ENCODE results near the gene PARVG.

PARVG gene

GRCh38 chr22:44154436-44154942 is 26.2 kb upstream of the PARVG start:
- no peak overlapping the region for H3K9ac ChIP-seq (ENCODE audit: low read depth, low read length)
- H3K4me1 ChIP-seq (ENCODE audit: insufficient read depth, low read length): peaks cover 20% of the 10 kb centered on the region
- no peaks in the 10 kb centered on the region for H3K36me3 ChIP-seq (ENCODE audit: insufficient read depth, low read length)
- H3K9me3 ChIP-seq (ENCODE audit: insufficient read depth, low read depth, low read length): no peaks in the 10 kb centered on the region
- 87% methylated on average over 2 of the region's 2 CpGs for WGBS
- H3K4me3 ChIP-seq (ENCODE audit: low read length): no peak overlapping the region
- no peaks in the 10 kb centered on the region for H3K27me3 ChIP-seq (ENCODE audit: insufficient read depth, low read length)
- no peak overlapping the region for H3K27ac ChIP-seq (ENCODE audit: low read depth, low read length)

- no peak overlapping the region for H3K9ac ChIP-seq (ENCODE audit: low read depth, low read length)
- no peak overlapping the region for H3K4me3 ChIP-seq (ENCODE audit: low read length)
- H3K36me3 ChIP-seq (ENCODE audit: insufficient read depth, low read length): no peaks in the 10 kb centered on the region
- no peaks in the 10 kb centered on the region for H3K9me3 ChIP-seq (ENCODE audit: insufficient read depth, low read depth, low read length)
- no peak overlapping the region for H3K27ac ChIP-seq (ENCODE audit: low read depth, low read length)
- H3K4me1 ChIP-seq (ENCODE audit: insufficient read depth, low read length): peaks cover 23% of the 10 kb centered on the region
- no peaks in the 10 kb centered on the region for H3K27me3 ChIP-seq (ENCODE audit: insufficient read depth, low read length)
- WGBS: 93% methylated on average over 14 of the region's 14 CpGs
Observed at GRCh38 chr22:44155115-44155514, 25.6 kb upstream of the PARVG start.

DNA sequence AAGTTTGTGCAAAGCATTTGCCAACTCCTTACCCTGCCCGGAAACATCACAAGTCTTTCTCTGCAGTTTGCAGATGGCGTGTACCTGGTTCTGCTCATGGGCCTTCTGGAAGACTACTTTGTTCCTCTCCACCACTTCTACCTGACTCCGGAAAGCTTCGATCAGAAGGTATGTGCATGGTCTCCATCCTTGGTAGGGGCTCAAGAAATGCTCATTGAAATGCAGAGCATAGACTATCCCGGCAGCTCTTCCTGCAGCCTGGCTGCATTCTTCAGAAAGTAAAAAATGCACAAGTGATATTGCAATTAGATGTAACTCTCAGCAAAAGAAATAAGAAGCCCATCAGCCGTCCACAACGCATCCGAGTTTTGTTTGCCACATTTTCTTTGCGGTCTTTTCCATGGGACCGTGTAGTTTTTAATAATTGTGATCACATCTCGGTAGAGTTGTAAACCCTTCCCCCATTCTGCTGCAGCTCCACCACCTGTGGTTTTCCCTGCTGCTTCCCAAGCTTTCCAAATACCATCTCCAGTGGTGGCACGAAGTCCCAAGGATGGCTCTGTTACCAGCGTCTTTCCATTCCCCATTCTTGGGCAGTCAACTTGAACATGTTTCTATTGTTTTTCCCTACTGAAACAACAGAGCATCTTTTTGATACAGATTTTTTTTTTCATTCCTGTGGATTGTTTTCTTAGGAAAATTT is 22.7 kb upstream of the PARVG start:
- H3K27me3 ChIP-seq (ENCODE audit: insufficient read depth, low read length): no peaks in the 10 kb centered on the region
- peak overlapping the region; percentile 56; the same call in 1 of the 2 replicates for H3K27ac ChIP-seq (ENCODE audit: low read depth, low read length)
- H3K9me3 ChIP-seq (ENCODE audit: insufficient read depth, low read depth, low read length): no peaks in the 10 kb centered on the region
- no peak overlapping the region for H3K9ac ChIP-seq (ENCODE audit: low read depth, low read length)
- WGBS: 67% methylated on average over 13 of the region's 13 CpGs
- H3K4me3 ChIP-seq (ENCODE audit: low read length): no peak overlapping the region
- no peaks in the 10 kb centered on the region for H3K36me3 ChIP-seq (ENCODE audit: insufficient read depth, low read length)
- peaks cover 23% of the 10 kb centered on the region for H3K4me1 ChIP-seq (ENCODE audit: insufficient read depth, low read length)

GRCh38 chr22:44158816-44159215 is 21.9 kb upstream of the PARVG start:
- no peak overlapping the region for H3K9ac ChIP-seq (ENCODE audit: low read depth, low read length)
- no peaks in the 10 kb centered on the region for H3K9me3 ChIP-seq (ENCODE audit: insufficient read depth, low read depth, low read length)
- H3K4me3 ChIP-seq (ENCODE audit: low read length): no peak overlapping the region
- no peaks in the 10 kb centered on the region for H3K36me3 ChIP-seq (ENCODE audit: insufficient read depth, low read length)
- peaks cover 23% of the 10 kb centered on the region for H3K4me1 ChIP-seq (ENCODE audit: insufficient read depth, low read length)
- H3K27ac ChIP-seq (ENCODE audit: low read depth, low read length): 0 out of 2 replicates have a peak overlapping the region, but pooled peaks have one; percentile 15
- WGBS: 92% methylated on average over 8 of the region's 8 CpGs
- H3K27me3 ChIP-seq (ENCODE audit: insufficient read depth, low read length): no peaks in the 10 kb centered on the region

DNA sequence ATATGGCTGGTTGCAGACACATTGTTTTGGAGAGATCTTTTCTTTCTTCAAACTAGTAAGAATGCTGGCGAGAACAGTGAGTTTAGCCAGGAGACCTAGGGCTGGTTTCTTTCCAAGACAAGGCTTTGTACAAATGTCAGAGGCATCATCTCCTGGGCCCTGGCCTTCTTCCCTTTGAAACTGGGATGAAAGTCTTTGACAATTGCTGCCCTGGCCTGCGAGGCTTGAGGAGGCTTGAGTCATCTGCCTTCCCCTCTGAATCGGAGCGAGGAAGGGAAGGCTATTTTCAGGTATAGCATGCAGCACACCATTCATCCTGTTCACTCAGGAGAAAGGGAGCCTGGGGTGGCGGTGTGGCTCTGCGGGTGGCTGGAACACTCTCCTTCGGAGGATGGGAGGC is 21.5 kb upstream of the PARVG start:
- no peaks in the 10 kb centered on the region for H3K9me3 ChIP-seq (ENCODE audit: insufficient read depth, low read depth, low read length)
- H3K36me3 ChIP-seq (ENCODE audit: insufficient read depth, low read length): no peaks in the 10 kb centered on the region
- H3K9ac ChIP-seq (ENCODE audit: low read depth, low read length): no peak overlapping the region
- WGBS: 86% methylated on average over 7 of the region's 7 CpGs
- no peaks in the 10 kb centered on the region for H3K27me3 ChIP-seq (ENCODE audit: insufficient read depth, low read length)
- no peak overlapping the region for H3K4me3 ChIP-seq (ENCODE audit: low read length)
- H3K4me1 ChIP-seq (ENCODE audit: insufficient read depth, low read length): peaks cover 23% of the 10 kb centered on the region
- H3K27ac ChIP-seq (ENCODE audit: low read depth, low read length): no peak overlapping the region

- Histone ChIP-seq H3K27ac (ENCODE audit: low read depth, low read length) (no peak overlapping the region), H3K4me1 (ENCODE audit: insufficient read depth, low read length) (peaks cover 23% of the 10 kb centered on the region), H3K4me3 (ENCODE audit: low read length) (no peak overlapping the region), H3K9ac (ENCODE audit: low read depth, low read length) (no peak overlapping the region), H3K9me3 (ENCODE audit: insufficient read depth, low read depth, low read length) (no peaks in the 10 kb centered on the region), H3K36me3 (ENCODE audit: insufficient read depth, low read length) (no peaks in the 10 kb centered on the region), H3K27me3 (ENCODE audit: insufficient read depth, low read length) (no peaks in the 10 kb centered on the region)
- WGBS: 90% methylated on average over 7 of the region's 7 CpGs
Observed at GRCh38 chr22:44159811-44160210, 20.9 kb upstream of the PARVG start.

GRCh38 chr22:44160421-44160820 is 20.3 kb upstream of the PARVG start:
- Histone ChIP-seq H3K9ac (ENCODE audit: low read depth, low read length) (0 out of 2 replicates have a peak overlapping the region, but pooled peaks have one; percentile 20), H3K4me3 (ENCODE audit: low read length) (no peak overlapping the region), H3K4me1 (ENCODE audit: insufficient read depth, low read length) (peaks cover 23% of the 10 kb centered on the region), H3K27me3 (ENCODE audit: insufficient read depth, low read length) (no peaks in the 10 kb centered on the region), H3K9me3 (ENCODE audit: insufficient read depth, low read depth, low read length) (no peaks in the 10 kb centered on the region), H3K36me3 (ENCODE audit: insufficient read depth, low read length) (no peaks in the 10 kb centered on the region), H3K27ac (ENCODE audit: low read depth, low read length) (no peak overlapping the region)
- 93% methylated on average over 5 of the region's 5 CpGs for WGBS

DNA sequence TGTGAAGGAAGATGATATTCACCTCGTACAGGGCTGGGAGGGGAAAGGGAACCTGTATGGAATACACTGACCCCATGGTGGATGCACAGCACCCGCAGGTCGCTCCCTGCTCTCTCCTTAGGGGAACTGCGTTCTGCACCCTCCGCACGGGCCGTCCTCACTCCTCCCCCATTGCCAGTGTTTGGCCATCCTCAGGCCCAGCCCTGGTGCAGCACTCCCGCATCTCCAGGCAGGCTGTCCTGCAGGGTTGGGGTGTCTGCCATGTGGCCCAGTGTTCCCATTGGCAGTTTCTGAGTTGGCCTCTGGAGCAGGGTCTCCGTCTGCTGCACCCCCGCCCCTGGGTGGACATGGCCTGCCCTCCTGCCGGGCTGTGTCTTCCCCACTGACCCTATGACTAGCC is 19.1 kb upstream of the PARVG start:
- 90% methylated on average over 11 of the region's 11 CpGs for WGBS
- no peak overlapping the region for H3K4me3 ChIP-seq (ENCODE audit: low read length)
- H3K36me3 ChIP-seq (ENCODE audit: insufficient read depth, low read length): no peaks in the 10 kb centered on the region
- peaks cover 23% of the 10 kb centered on the region for H3K4me1 ChIP-seq (ENCODE audit: insufficient read depth, low read length)
- H3K9me3 ChIP-seq (ENCODE audit: insufficient read depth, low read depth, low read length): no peaks in the 10 kb centered on the region
- H3K27ac ChIP-seq (ENCODE audit: low read depth, low read length): no peak overlapping the region
- H3K27me3 ChIP-seq (ENCODE audit: insufficient read depth, low read length): no peaks in the 10 kb centered on the region
- H3K9ac ChIP-seq (ENCODE audit: low read depth, low read length): peak overlapping the region; percentile 40; the same call in 1 of the 2 replicates

GRCh38 chr22:44162960-44163359 is 17.8 kb upstream of the PARVG start:
- no peaks in the 10 kb centered on the region for H3K36me3 ChIP-seq (ENCODE audit: insufficient read depth, low read length)
- H3K27ac ChIP-seq (ENCODE audit: low read depth, low read length): no peak overlapping the region
- H3K9ac ChIP-seq (ENCODE audit: low read depth, low read length): no peak overlapping the region
- H3K27me3 ChIP-seq (ENCODE audit: insufficient read depth, low read length): no peaks in the 10 kb centered on the region
- no peaks in the 10 kb centered on the region for H3K9me3 ChIP-seq (ENCODE audit: insufficient read depth, low read depth, low read length)
- peaks cover 19% of the 10 kb centered on the region for H3K4me1 ChIP-seq (ENCODE audit: insufficient read depth, low read length)
- no peak overlapping the region for H3K4me3 ChIP-seq (ENCODE audit: low read length)
- WGBS: 93% methylated on average over 13 of the region's 13 CpGs

DNA sequence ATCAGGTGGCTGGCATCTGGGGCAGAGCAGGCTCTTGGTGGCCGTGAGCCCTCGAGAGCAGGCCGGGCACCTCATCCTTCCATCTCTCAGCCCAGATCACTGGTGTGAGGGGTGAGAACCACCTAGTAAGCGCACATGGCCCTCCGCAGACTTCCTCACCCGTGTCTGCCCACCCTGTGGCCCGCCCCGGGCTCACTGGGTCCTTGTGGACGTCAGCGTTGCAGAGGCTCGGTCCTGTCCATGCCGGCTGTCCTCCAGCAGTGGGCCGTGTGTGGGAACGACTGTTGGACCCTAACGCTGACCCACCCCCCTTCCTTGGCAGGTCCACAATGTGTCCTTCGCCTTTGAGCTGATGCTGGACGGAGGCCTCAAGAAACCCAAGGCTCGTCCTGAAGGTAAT is 17.2 kb upstream of the PARVG start:
- WGBS: 95% methylated on average over 18 of the region's 18 CpGs
- H3K27ac ChIP-seq (ENCODE audit: low read depth, low read length): no peak overlapping the region
- H3K36me3 ChIP-seq (ENCODE audit: insufficient read depth, low read length): no peaks in the 10 kb centered on the region
- no peak overlapping the region for H3K4me3 ChIP-seq (ENCODE audit: low read length)
- H3K9me3 ChIP-seq (ENCODE audit: insufficient read depth, low read depth, low read length): no peaks in the 10 kb centered on the region
- no peaks in the 10 kb centered on the region for H3K27me3 ChIP-seq (ENCODE audit: insufficient read depth, low read length)
- no peak overlapping the region for H3K9ac ChIP-seq (ENCODE audit: low read depth, low read length)
- peaks cover 13% of the 10 kb centered on the region for H3K4me1 ChIP-seq (ENCODE audit: insufficient read depth, low read length)

- Histone ChIP-seq H3K36me3 (ENCODE audit: insufficient read depth, low read length) (no peaks in the 10 kb centered on the region), H3K9me3 (ENCODE audit: insufficient read depth, low read depth, low read length) (no peaks in the 10 kb centered on the region), H3K4me1 (ENCODE audit: insufficient read depth, low read length) (peaks cover 8% of the 10 kb centered on the region; the same call in 1 of the 2 replicates), H3K9ac (ENCODE audit: low read depth, low read length) (no peak overlapping the region), H3K27ac (ENCODE audit: low read depth, low read length) (no peak overlapping the region), H3K4me3 (ENCODE audit: low read length) (no peak overlapping the region), H3K27me3 (ENCODE audit: insufficient read depth, low read length) (no peaks in the 10 kb centered on the region)
- 94% methylated on average over 11 of the region's 11 CpGs for WGBS
Observed at GRCh38 chr22:44164031-44164430, 16.7 kb upstream of the PARVG start.
